ENCODE measurements around the gene SGMS1.

The SGMS1 gene

DNA sequence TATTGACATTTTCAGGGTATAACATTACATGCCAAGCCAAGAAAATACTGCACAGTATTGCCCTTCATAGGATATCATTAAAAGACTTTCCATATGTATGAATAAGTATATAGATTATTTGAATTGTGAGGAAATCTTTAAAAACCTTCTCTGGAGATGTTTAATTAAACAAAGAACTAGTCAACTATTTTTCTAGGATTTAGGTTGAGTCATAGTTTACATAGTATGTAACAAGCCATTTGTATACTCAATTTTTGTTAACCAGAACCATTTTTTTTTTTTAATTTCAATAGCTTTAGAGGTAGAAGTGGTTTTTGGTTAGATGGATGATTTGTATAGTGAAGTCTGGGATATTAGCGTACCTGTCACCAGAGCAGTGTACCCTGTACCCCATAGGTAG lies 221.3 kb downstream of the SGMS1 start:
- DNase-seq = no peak
- in situ Hi-C loops (cut with HindIII; ENCODE audit: low pct_ligation_motif_present, low pct_unique_long_range_greater_than_20kb, low sequenced_read_pairs) = no loop called here

DNA sequence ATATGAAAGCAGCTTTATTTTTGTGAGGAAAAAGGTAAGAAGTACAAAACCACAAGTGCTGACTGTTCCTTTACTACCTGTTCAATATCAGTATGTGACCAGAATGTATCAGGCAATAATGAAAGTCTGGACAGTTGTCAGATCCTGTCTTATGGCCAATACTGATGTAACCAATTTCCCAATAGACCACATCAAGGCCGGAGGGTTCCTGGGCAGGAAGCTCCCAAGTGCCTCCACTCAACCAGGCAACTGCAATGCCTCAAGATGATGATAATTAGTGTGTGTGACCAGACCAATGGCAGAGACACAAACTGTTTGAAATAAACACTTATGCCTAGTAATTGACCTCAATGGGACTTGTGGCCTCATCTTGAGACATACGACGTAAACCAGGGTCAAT lies 223.1 kb downstream of the SGMS1 start:
- DNase-seq = no peak
- in situ Hi-C loops (cut with HindIII; ENCODE audit: low pct_ligation_motif_present, low pct_unique_long_range_greater_than_20kb, low sequenced_read_pairs) = no loop called here

DNA sequence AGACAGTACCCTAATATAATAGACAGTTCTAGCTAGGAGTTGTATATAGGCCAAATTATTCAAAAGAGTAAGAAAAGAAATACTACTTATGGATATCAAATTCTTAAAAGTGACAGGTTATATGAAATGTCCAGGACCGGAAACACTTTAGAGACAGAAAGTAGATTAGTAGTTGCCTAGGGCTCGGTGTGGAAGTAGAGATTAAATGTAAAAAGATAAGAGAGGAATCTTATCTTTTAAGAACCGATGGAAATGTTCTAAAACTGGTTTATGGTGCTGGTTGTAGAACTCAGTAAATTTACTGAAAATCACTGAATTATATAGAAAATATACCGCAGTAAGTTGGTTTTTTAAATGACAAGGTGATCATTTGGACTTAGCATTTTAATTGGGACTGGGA lies 224.9 kb downstream of the SGMS1 start:
- no peak for DNase-seq
- in situ Hi-C loops (cut with HindIII; ENCODE audit: low pct_ligation_motif_present, low pct_unique_long_range_greater_than_20kb, low sequenced_read_pairs) = no loop called here

DNA sequence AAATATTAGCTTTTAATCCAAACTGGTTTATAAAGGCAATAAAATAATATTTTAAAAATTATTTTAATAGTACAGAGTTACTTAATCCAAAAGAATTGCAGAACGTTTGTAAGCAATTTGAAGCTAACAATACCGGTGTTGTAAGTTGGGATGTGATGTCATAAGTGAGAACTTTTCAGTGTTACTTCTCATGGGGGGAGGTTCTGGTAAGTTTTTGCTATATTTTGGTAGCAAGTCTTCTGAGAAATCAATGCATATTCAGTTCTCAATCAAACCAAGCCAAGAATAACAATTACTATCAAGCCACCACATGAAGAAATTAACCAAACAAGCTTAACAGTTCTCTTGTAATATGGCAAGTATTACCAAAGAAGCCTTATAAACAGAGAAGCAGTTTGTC lies 225.4 kb downstream of the SGMS1 start:
- no peak for DNase-seq
- in situ Hi-C loops (cut with HindIII; ENCODE audit: low pct_ligation_motif_present, low pct_unique_long_range_greater_than_20kb, low sequenced_read_pairs) = no loop called here

DNA sequence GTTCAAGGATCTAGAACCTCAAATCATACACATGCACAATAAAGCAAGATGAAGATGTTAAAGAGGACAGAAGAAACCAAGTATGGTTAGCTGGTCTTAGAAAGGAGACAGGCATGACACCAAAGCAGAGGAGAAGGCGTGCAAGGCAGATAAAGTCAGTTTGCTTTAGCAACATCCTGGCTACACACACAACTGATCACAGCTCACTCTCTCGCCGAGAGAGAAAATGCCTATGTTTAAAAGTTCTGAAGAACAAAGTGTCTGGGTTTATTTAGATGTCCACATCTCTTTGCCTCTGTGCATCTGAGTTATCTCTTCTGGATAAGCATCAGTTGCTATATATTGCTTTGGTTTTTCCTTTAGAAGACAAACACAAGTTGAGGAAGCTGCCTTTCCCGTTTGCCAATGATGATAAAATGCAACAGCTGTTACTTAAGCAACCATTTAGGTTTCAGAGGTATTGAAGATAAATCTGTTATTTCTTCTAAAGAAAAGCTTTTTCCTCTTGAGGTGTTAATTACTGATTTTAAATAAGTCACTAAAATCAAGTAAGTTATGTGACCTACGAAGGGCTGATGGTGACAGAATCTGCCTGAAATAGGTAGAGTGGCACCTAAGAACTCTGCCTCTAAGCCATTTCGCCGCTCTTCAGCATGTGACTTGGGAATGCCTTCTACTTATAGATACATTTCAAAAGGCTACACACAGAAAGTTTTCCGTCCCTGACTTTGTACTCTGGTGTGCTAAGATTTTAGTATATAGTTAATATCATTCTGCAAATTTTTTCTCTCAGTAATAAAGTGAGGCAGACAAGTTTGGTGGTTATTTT lies 226.2 kb downstream of the SGMS1 start:
- in situ Hi-C loops (cut with HindIII; ENCODE audit: low pct_ligation_motif_present, low pct_unique_long_range_greater_than_20kb, low sequenced_read_pairs) = no loop called here
- no peak for DNase-seq

DNA sequence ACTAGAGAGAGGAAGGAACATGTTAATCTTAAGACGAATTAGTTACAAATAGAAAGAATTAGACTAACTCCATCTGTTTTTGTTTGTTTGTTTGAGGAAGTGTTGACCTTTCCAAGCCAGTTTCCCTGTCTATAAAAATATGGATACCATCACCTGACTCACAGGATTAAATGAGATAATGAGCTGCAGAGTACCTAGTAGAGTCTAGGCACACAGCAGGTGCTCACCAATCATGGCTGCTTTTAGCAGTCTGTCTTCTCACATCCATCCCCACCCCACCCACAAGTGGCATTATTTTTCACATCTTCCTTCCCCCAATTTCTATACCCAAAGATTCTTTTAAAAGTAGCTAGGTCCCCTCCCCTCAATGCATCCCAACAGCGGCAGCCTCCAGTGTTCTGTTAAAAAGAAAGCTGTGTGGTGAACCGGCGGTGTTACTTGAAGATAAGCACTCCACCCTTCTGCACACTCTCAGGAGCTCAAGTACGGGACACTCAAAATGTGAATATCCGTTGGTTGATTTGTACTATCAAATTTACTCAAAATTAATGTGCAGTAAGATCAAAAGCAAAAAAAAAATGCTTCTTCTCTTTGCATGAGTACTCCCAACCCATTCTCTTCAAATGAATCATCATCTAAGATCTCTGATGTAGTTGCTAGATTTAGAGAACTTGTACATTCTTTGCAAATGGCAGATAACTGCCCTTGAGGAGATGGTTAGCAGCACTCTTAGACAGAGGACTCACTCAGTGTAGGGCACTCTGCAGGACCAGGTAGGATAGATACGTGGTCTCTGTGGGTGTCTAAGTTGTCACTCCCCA lies 227.1 kb downstream of the SGMS1 start:
- in situ Hi-C loops (cut with HindIII; ENCODE audit: low pct_ligation_motif_present, low pct_unique_long_range_greater_than_20kb, low sequenced_read_pairs) = no loop called here

DNA sequence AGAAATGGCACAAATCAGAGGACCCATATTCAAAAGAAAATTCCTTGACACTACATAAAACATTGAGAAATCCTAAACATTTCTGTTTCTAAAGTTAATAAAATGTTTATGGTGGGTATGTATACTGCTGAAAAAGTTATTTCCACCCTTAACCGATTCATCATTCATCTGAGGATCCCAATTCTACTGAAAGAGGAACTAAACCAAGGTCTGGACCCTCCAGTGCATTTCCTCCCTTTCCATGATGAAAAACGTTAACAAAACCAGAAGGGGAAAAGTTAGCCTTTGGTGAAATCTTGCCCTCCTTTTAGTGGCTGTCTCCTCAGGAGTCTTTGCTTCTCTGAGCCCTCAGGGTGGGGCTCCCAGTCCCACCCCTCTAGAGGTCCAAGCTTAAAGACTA lies 227.9 kb downstream of the SGMS1 start:
- DNase-seq = no peak
- in situ Hi-C loops (cut with HindIII; ENCODE audit: low pct_ligation_motif_present, low pct_unique_long_range_greater_than_20kb, low sequenced_read_pairs) = no loop called here

More for the DNA sequence above, 227.1 kb downstream of the SGMS1 start:
- DNase-seq = peak; percentile 83

DNA sequence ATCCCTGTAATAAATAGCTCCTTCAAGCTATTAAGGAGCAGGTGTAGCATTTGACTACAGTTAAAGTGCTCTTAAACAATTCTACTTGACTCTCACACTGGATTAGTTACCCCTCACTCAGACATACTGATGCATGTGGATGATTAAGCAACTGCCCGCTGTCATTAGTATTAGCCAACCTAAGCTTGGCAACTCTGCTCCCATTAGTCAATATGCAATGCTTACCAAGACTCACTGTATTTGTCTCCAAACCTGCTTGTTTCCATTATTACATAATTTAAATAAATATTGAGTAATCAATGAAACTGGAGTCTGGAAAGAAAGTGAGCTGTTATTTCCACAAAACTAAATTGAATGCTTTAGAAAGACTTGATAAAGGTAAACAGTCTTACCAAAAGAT lies 228.5 kb downstream of the SGMS1 start:
- in situ Hi-C loops (cut with HindIII; ENCODE audit: low pct_ligation_motif_present, low pct_unique_long_range_greater_than_20kb, low sequenced_read_pairs) = no loop called here
- no peak for DNase-seq

DNA sequence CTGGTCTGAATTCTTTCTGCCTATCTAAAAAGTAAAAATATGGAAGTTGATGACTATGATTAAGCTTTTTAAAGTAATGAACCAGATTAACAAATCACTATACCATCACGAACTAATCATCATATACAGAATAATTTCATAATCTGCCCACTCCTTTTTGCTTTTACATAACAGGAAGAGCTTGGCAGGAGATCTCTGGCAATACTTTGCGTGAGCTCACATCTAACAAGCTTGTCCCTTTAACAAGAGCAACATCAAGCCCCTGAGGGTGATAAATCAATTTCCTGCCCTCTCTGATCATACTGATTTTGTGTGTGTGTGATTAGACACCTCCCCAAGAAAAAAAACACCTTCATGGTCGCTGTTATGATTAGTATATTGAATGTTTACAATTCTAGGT lies 228.9 kb downstream of the SGMS1 start:
- DNase-seq = no peak
- in situ Hi-C loops (cut with HindIII; ENCODE audit: low pct_ligation_motif_present, low pct_unique_long_range_greater_than_20kb, low sequenced_read_pairs) = no loop called here

DNA sequence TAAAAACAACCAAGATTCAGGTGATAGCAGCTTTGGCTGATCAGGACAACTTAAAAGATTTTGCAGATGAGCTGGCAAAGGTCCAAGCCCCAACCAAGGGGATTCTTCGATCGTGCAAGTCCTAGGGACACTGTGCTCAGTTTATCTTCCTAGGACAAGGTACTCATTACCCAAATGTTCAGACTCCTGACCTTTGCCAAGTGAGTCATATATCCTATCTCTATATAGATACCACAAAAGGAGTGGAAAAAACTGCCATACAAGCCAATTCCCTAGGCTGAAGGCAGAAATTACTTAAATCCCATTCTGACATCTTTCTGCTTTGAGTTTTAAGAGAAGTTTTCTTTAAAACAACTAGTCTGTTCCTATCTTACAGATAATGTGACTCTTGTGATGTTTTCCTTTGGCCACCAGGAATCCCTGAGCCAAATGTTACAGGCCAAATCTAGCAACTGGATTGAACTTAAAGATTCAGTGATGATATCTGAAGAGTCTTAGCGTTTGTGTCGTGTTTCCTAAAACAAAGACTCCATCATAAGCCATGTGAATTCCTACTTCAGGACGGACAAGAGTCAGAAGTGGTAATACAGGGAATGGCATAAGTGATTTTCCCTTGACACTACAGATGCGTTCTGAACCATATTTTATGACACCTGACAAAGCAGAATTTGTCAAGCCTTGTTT lies 229.8 kb downstream of the SGMS1 start:
- peak; percentile 58 for DNase-seq
- in situ Hi-C loops (cut with HindIII; ENCODE audit: low pct_ligation_motif_present, low pct_unique_long_range_greater_than_20kb, low sequenced_read_pairs) = no loop called here

DNA sequence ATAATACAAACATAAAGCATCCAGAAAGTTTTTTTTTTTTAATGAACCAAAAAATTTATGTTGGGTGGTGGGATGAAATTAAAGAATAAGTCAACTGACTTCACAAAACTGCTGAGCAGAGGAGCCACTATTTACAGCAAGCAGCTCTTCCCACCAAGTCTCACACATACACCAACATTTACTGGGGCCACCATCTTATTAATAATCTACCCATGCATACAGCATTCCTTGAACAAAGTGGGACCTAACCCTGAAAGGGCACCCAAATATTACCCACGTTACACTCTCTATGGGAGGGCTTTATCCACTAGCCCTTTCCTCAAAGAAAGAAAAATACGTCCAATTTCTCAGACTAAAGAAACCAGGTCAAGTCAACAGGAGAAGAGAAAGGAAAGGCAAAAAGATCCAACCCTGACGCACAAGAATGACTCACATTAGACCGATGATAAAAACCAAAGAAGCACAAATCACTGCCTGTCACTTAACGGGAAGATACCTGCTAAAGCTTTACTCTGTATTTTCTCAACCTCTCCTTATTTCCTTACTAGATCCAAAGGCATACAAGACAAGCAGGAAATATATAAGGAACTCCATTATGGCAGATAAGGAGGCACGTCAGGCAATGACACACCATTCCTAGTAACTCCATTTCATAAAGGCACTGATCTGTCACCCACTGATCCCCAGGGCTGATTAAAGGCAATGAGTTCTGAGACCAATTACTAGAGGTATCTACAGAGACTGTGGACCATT lies 230.6 kb downstream of the SGMS1 start:
- in situ Hi-C loops (cut with HindIII; ENCODE audit: low pct_ligation_motif_present, low pct_unique_long_range_greater_than_20kb, low sequenced_read_pairs) = no loop called here
- peak; percentile 44 for DNase-seq

DNA sequence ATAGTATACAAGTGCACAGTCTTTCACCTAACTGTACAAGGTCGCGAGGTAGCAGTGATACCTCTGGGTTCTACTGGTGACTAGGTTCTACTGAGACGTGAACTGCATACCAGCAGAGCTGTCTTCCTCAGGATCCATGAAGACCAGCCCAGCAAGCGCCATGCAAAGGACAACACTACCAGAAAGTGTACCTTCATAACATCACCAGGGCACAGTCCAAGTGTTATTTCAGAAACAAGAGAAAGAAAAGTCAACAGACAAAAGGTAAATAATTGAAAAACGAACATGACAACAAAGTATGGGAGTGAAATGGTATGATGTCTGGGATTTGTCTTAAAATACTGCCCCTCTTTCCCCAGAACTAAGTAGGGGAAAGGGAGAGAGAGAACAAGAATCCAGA lies 231.3 kb downstream of the SGMS1 start:
- no peak for DNase-seq
- in situ Hi-C loops (cut with HindIII; ENCODE audit: low pct_ligation_motif_present, low pct_unique_long_range_greater_than_20kb, low sequenced_read_pairs) = no loop called here

DNA sequence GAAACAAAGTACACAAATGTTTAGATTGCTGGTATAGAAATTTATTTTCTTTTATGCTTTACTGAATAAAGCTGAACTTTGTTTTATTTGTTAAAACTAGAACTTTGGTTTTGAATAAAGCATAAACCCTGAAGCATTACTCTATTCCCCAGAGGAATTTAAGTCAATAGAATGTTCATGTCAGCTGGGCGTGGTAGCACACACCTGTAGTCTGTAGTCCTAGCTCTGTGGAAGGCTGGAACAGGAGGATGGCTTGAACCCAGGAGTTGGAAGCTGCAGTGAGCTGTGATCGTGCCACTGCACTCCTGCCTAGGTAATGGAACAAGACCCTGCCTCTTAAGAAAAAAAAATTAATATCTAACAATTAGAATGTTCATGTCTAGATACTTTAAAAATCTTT lies 233.5 kb downstream of the SGMS1 start:
- no peak for DNase-seq
- in situ Hi-C loops (cut with HindIII; ENCODE audit: low pct_ligation_motif_present, low pct_unique_long_range_greater_than_20kb, low sequenced_read_pairs) = no loop called here

DNA sequence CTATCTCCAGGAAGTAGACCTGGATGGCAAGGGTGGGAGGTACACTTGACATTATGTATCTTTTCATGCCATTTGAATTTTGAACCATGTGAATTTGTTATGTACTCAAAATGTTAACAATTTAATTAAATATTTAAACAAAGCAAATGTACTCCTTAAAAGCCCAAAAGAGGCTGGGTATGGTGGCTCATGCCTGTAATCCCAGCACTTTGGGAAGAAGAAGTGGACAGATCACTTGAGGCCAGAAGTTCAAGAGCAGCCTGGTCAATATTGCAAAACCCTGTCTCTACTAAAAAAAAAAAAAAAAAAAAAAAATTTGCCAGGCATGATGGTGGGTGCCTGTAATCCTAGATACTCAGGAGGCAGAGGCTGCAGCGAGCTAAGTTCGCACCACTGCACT lies 235.6 kb downstream of the SGMS1 start:
- no peak for DNase-seq
- in situ Hi-C loops (cut with HindIII; ENCODE audit: low pct_ligation_motif_present, low pct_unique_long_range_greater_than_20kb, low sequenced_read_pairs) = no loop called here

DNA sequence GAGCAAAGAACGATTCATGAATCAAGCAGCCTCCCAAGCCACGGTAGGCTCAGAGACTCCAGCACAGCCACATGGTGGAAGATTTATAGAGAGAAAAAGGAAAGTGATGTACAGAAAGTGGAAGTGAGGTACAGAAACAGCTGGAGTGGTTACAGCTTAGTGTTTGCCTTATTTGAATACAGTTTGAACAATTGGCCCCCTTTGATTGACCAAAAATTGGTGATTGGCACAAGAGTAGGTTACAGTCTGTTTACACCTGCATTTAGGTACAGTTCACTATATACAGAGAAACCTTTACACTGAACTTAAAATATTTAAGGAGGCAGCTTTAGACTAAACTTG lies 236.1 kb downstream of the SGMS1 start:
- in situ Hi-C loops (cut with HindIII; ENCODE audit: low pct_ligation_motif_present, low pct_unique_long_range_greater_than_20kb, low sequenced_read_pairs) = no loop called here

DNA sequence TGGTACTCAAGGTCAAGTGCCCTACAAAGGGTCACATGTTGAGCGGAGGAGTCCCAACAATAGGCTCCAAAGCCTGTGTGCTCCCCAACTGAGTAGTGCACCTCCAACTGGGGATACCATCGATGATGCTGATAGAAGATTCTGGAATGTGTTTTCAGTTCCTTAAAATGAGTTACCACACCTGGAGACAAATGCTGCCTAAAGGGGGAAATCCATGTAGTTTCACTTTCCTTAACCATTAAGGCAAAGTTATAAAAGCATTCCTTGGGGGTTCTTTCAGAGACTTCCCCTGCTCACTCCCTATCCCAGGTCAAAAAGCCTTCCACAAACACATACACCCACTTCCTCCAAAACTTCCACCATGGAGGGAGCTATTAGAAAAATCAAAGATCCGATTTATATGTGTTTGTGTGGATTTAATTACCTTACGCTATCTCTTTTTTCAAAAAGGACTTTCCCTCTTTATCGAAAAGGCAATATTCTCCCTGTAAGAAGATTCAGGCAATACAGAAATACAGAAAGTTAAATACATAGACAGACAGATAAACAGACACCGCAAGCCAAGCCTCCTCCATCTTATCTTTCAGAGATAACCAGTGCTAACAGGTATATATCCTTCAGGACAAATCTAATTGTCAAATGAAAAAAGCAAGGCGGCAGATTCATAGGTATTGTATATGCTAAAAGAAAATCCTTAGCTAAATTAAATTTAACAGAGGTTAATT lies 236.6 kb downstream of the SGMS1 start:
- DNase-seq = no peak
- in situ Hi-C loops (cut with HindIII; ENCODE audit: low pct_ligation_motif_present, low pct_unique_long_range_greater_than_20kb, low sequenced_read_pairs) = no loop called here

More for the DNA sequence above, 236.1 kb downstream of the SGMS1 start:
- DNase-seq = no peak

DNA sequence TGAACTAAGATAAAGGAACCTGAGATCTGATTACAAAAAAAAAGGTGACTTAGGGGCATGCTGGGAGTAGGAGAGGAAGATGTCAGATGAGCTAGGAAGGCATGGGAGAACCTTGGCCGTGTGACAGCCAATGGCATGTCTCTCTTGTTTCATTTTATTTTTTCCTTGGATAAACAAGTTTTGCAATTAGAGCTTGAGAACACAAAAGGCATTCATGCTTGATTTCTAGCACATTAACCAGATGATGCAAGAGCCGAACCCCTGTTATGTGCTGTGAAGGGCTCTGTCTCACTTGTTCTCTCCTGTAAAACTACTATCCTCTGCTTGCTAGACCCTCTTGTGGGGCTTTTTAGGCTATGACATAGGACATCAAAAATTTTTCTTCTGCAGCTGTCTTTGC lies 238.1 kb downstream of the SGMS1 start:
- no peak for DNase-seq
- in situ Hi-C loops (cut with HindIII; ENCODE audit: low pct_ligation_motif_present, low pct_unique_long_range_greater_than_20kb, low sequenced_read_pairs) = no loop called here

DNA sequence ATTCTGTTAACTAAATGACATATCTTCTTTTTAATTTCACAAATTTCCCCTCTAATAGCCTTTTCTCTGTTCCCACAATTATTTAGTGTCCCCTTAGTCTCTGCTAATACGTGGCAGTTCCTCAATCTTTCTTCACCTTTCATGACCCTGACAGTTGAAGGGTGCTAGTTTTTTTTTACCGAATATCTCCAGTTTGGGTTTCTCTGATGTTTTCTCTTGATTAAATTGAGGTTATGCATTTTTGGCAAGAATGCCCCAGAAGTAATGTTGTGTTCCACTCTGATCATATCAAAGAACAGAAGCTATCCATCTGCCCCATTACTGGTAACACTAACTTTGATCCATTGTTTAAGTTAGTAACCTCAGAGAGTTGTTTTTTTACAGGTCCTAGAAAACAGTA lies 238.9 kb downstream of the SGMS1 start:
- in situ Hi-C loops (cut with HindIII; ENCODE audit: low pct_ligation_motif_present, low pct_unique_long_range_greater_than_20kb, low sequenced_read_pairs) = no loop called here
- no peak for DNase-seq

Measured in ACHN (cell line).